Panc1 (cell line): ENCODE measurements around the gene CDCA8. TPM values are rescaled to one million over a fixed set of nuclear protein-coding genes. Genes with fewer than 3 reads are reported as not detected.

Experiments
- ATAC-seq: fragments of 200-7000 bp; cut with Tn5 transposase; 2 replicates; pipeline ENCODE4 v1.9.1; 2020; ENCODE audit warnings: mild to moderate bottlenecking, moderate library complexity
- BruUV-seq: library from RNA; stranded (reverse); fragments of 400-500 nt; replicated peaks from 2 replicates; lab custom pipeline; 2021; lab: Mats Ljungman, UMichigan
- CTCF ChIA-PET: fragments of 300-600 bp; sonication (Branson Sonifier 250); formaldehyde crosslinking; loops from one replicate; lab custom pipeline; 2022; ENCODE audit warnings: antibody characterized with exemption; lab: Charles Lee
- POLR2A ChIA-PET: fragments of 300-600 bp; sonication (Branson Sonifier 250); formaldehyde crosslinking; loops from one replicate; lab custom pipeline; 2022; ENCODE audit warnings: antibody characterized with exemption; lab: Charles Lee
- DNase-seq: peaks from one replicate; pipeline ENCODE4 v3.0.0-alpha.2; 2010; ENCODE audit warnings: low read depth, low spot score
- H3K27ac ChIP-seq: 2 replicates; pipeline ENCODE4 v1.5.1; 2011; ENCODE audit warnings: mild to moderate bottlenecking, low read length, inconsistent platforms
- H3K27me3 ChIP-seq: fragments of 200-500 bp; sonication (Bioruptor generic); 2 replicates; pipeline ENCODE4 v1.6.0; 2014; ENCODE audit warnings: low read length, inconsistent platforms; ENCODE audit not compliant: control insufficient read depth, insufficient read depth
- H3K36me3 ChIP-seq: fragments of 200-500 bp; sonication (Bioruptor generic); 2 replicates; pipeline ENCODE4 v1.5.1; 2014; ENCODE audit warnings: inconsistent platforms, mild to moderate bottlenecking, low read length, moderate library complexity; ENCODE audit not compliant: control insufficient read depth, insufficient read depth
- H3K4me1 ChIP-seq: 2 replicates; pipeline ENCODE4 v1.5.1; 2011; ENCODE audit warnings: inconsistent platforms, mild to moderate bottlenecking, low read length, moderate library complexity; ENCODE audit not compliant: control insufficient read depth, insufficient read depth
- H3K4me3 ChIP-seq, 2 experiments: 2 replicates each; pipeline ENCODE4 v1.5.1; 2011 to 2012; ENCODE audit warnings: low read depth in 2 of 2, low read length in 2 of 2, mild to moderate bottlenecking in 2 of 2, inconsistent platforms in 1 of 2, moderate library complexity in 1 of 2
- H3K9me3 ChIP-seq: fragments of 200-500 bp; sonication (Bioruptor generic); 2 replicates; pipeline ENCODE4 v1.5.1; 2014; ENCODE audit warnings: low read depth, mild to moderate bottlenecking, inconsistent platforms, low read length, moderate library complexity; ENCODE audit not compliant: control insufficient read depth, insufficient read depth
- CTCF ChIP-seq: fragments of 450-650 bp; IDR thresholded peaks from 2 replicates; pipeline ENCODE4 v1.5.1; 2017; ENCODE audit warnings: mild to moderate bottlenecking
- POLR2AphosphoS5 ChIP-seq: IDR thresholded peaks from 2 replicates; pipeline ENCODE4 v1.6.1; 2012; ENCODE audit warnings: mild to moderate bottlenecking, low read depth, low read length, moderate library complexity
- REST ChIP-seq, 2 experiments: IDR thresholded peaks; 2 replicates each; pipeline ENCODE4 v1.6.1; 2011 to 2012; ENCODE audit warnings: low read depth in 2 of 2, control low read depth in 1 of 2, low read length in 1 of 2, mild to moderate bottlenecking in 1 of 2, moderate library complexity in 1 of 2; ENCODE audit not compliant: insufficient read depth in 1 of 2
- SIN3A ChIP-seq: IDR thresholded peaks from 2 replicates; pipeline ENCODE4 v1.6.1; 2012; ENCODE audit warnings: low read depth, mild to moderate bottlenecking, low read length, moderate library complexity, borderline replicate concordance; ENCODE audit not compliant: insufficient read depth
- TCF7L2 ChIP-seq: IDR thresholded peaks from 2 replicates; pipeline ENCODE4 v1.6.1; 2011; ENCODE audit warnings: mild to moderate bottlenecking, low read depth, low read length, inconsistent platforms
- in situ Hi-C: cut with HindIII; loops from 2 replicates; pipeline ENCODE4 v1.10.0; 2016; ENCODE audit warnings: low sequenced_read_pairs, low pct_unique_long_range_greater_than_20kb
- intact Hi-C: fragments of 100-400 bp; cut with micrococcal nuclease; formaldehyde crosslinking; loops from one replicate; pipeline ENCODE4 v1.10.0; 2022; ENCODE audit not compliant: unreplicated experiment
- total RNA-seq: library from RNA; stranded (reverse); gene quantifications from one replicate; pipeline ENCODE4 v1.2.1, GENCODE V29; 2021; ENCODE audit not compliant: unreplicated experiment

Gene CDCA8
- total RNA-seq, 1 experiment from 2014 or later: 56.5 TPM

GRCh38 chr1:37705399-37705798, 13.1 kb downstream of the CDCA8 start:
- peaks cover 48% of the 10 kb centered on the region for H3K36me3 ChIP-seq
- no peak for DNase-seq
- intact Hi-C loops: no loop called here
- no peaks in the 10 kb centered on the region for H3K9me3 ChIP-seq
- TF ChIP-seq SIN3A (no peak), CTCF (no peak), REST (IDR thresholded peaks at IDR 0.05; ENCODE audit: insufficient read depth in 1 of 2, low read depth in 2 of 2, low read length in 1 of 2) (no peak), TCF7L2 (no peak)
- no peak overlapping the region for H3K27ac ChIP-seq
- POLR2A ChIA-PET: interaction anchor here (0.7 kb wide), 1 partner anchor 9 kb away, joined by 6 read pairs; no protein-coding TSS in a partner anchor
- H3K4me1 ChIP-seq: no peaks in the 10 kb centered on the region
- in situ Hi-C loops: no loop called here
- H3K27me3 ChIP-seq: no peaks in the 10 kb centered on the region
- H3K4me3 ChIP-seq: no peak overlapping the region
- no peak for ATAC-seq
- CTCF ChIA-PET: no interaction called here
- no TSS peak for BruUV-seq

GRCh38 chr1:37708471-37708870, 16.2 kb downstream of the CDCA8 start:
- Histone ChIP-seq H3K9me3 (no peaks in the 10 kb centered on the region), H3K4me1 (no peaks in the 10 kb centered on the region), H3K36me3 (peaks cover 34% of the 10 kb centered on the region), H3K4me3 (no peak overlapping the region), H3K27me3 (no peaks in the 10 kb centered on the region), H3K27ac (no peak overlapping the region)
- intact Hi-C loops (no loop called here), in situ Hi-C loops (no loop called here)
- DNase-seq (no peak), ATAC-seq (no peak)
- ChIA-PET POLR2A (no interaction called here), CTCF (no interaction called here)
- BruUV-seq: no TSS peak
- TF ChIP-seq CTCF: no peak
- TF ChIP-seq SIN3A: no peak
- TF ChIP-seq POLR2AphosphoS5: no peak
- no peak for TF ChIP-seq TCF7L2
- TF ChIP-seq REST (IDR thresholded peaks at IDR 0.05; ENCODE audit: insufficient read depth in 1 of 2, low read depth in 2 of 2, low read length in 1 of 2): no peak
